PC-9 (cell line): ENCODE measurements around the gene OR13J1.

Source experiments
- CTCF ChIP-seq: fragments of 200-600 bp; sonication (generic); conservative IDR thresholded peaks from 2 replicates; pipeline ENCODE4 v1.6.1; 2017; ENCODE audit warnings: mixed run types, antibody characterized with exemption, mild to moderate bottlenecking, moderate library complexity
- EZH2 ChIP-seq: fragments of 200-600 bp; sonication (generic); IDR thresholded peaks from 2 replicates; pipeline ENCODE4 v1.8.0; 2017; ENCODE audit warnings: antibody characterized with exemption, low read depth

GRCh38 chr9:35835216-35835632, 35.0 kb downstream of the OR13J1 start:
- TF ChIP-seq CTCF, result no peak; the same call in 1 of the 2 replicates
- no peak for TF ChIP-seq EZH2
